ENCODE results near the gene DYRK1A.

The DYRK1A gene

DNA sequence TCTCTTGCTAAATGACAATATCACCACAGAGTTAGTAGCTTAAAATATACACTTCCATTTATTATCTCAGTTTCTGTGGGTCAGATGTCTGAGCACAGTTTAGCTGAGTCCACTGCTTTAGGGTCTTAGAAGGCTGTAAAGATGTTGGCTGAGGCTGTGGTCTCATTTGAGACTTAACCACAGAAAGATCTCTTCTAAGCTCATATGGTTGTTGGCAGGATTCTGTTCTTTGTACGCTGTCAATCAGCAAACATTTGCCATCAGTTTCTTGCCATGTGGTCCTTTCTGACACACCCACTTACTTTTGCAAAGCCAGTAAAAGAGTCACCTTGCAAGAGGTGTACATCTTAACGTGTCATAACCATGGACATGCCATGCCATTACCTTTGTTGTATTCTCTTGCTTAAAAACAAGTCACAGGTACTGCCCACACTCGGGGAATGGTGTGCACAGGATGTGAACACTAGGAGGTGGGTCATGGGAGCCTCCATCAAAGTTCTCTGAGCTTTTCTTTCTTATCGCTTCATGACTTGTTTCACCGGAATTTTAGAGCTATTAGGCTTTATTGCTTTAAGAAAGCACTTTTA is 18.7 kb downstream of the DYRK1A start:
- DNase-seq (ENCODE audit: low read depth in 2 of 2) = no peak

GRCh38 chr21:37386151-37386550 is 19.6 kb downstream of the DYRK1A start:
- no peak for DNase-seq (ENCODE audit: low read depth in 2 of 2)

DNA sequence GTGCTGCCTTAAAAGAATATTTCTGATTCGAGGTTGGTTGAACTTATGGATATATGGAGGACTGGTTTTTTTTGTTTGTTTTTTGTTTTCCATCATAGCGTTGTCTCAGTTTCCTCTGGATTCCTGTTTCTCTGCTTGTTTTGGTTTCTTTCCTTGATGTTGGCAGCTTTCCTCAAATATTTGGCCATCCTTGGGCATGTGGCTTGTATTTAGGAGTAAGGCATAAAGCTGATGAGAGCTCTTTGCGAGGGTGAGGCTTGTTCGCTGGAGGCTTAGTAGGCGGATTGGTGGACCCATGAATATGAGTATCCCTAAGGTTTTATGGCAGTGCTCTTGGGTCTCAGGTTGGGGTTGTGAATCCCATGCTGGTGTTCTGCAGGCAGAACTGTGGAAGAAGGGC is 22.9 kb downstream of the DYRK1A start:
- no peak for DNase-seq (ENCODE audit: low read depth in 2 of 2)

DNA sequence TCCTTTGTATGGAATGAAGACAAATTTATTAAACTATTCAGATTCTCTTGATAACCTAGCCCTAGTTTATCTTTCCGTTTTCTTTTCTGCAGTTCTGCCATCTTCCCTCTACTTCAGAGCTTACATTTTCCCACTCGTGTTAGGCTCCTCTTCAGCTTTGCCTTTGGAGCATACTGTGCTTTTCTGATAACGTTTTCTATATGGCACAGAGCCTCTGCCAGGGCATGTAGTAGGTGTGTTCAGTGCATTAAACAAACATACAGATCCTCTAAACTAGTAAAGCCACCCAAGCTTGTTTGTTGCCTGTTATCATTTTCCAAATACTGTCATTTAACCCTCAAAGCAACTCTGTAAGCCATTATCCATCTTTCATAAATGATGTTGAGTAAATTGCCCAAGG is 25.1 kb downstream of the DYRK1A start:
- DNase-seq (ENCODE audit: low read depth in 2 of 2) = no peak

GRCh38 chr21:37392441-37392840 is 25.9 kb downstream of the DYRK1A start:
- no peak for DNase-seq (ENCODE audit: low read depth in 2 of 2)

DNA sequence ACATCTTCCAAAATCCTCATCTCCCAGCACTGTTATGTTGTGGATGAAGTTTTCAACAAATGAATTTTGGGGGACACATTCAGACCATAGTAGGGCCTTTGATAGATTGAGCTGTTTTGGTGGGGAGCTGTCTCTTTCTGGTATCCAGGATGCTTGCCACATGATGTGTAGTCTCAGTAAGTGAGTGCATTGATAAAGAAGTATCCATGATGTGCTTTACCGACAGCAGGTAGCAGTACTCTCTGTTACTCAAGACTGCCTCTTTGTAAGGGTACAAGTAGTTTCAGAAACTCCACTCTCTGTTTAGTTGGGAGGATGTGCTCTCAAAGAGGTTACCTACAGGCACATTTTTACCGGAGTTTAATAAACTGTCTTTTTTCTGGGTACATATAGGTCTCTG is 26.5 kb downstream of the DYRK1A start:
- no peak for DNase-seq (ENCODE audit: low read depth in 2 of 2)

DNA sequence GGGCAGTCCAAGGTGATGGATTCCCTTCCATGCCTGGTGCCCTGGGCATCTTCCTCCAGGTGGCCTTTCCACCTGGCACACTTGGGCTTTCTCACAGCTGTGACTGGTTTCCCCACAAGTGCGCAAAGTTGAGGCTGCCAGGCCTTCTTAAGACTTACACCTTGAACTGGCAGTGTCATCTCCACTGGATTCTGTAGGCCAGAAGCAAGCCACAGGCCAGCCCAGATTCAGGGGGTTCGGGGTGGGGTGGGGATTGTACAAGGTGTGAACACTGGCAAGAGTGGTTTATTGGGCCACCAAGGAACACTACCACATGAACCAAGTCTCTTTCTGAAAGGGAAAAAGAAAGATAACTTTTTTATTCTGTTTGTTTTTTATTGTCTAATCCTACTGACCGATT is 27.2 kb downstream of the DYRK1A start:
- no peak for DNase-seq (ENCODE audit: low read depth in 2 of 2)

- DNase-seq (ENCODE audit: low read depth in 2 of 2) = no peak
Observed at GRCh38 chr21:37395961-37396360, 29.4 kb downstream of the DYRK1A start.

DNA sequence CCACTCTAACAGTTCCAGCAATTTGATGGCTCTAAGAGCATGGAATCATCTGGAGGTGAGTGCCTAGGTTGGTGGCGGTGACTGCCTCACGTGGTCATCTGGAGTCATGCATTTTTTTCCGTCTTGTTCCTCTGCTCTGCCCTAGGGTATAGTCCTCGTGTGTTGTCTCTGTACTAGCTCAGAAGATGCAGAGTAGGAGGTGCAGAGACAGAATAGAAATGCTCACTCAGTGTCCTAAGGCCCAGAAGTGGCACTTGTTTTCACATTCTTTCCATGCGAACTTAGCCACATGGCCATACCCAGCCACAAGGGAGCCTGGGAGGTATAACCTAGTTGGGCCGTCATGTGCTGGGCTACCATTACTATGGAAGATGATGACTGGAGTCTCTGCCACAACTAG is 30.3 kb downstream of the DYRK1A start:
- no peak for DNase-seq (ENCODE audit: low read depth in 2 of 2)

DNA sequence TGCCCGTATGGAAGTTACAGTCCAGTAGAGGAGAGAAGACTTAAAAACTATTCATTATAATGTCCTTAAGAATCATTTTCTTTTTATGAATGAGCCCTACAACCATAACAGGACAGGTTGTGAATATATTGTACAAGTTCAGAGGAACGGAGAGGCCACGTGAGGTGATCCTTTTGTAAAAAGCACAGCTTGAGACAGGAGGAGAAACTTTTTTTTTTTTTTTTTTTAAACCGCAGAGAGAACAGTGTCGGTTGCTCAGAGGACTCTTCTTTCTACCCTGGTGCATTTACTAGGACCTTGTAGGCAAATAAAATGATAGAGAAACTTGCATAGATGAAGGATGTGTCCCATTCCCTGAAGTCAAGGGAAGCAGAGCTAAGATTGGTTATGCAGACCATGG is 32.1 kb downstream of the DYRK1A start:
- DNase-seq (ENCODE audit: low read depth in 2 of 2) = no peak

- DNase-seq (ENCODE audit: low read depth in 2 of 2) = no peak
Observed at GRCh38 chr21:37402251-37402867, 35.8 kb downstream of the DYRK1A start.

DNA sequence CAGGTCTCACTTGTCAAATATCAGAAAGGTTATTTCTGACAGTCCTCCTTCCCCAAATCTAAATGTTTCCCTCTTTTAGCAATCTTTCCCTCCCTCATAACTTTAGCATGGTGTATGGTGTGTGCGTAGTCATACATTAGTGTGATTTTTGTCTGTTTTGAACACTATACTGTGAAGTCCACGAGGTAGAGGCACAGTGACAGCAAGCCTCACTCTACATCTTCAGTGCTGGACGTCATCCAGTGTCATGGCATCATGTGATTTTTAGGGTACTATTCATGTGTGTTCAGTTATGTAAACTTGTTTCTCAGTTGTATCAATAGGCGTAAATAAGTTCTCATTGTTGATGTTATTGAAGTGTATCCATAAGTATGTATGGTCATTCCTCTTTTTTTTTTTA is 39.1 kb downstream of the DYRK1A start:
- no peak for DNase-seq (ENCODE audit: low read depth in 2 of 2)

- no peak for DNase-seq (ENCODE audit: low read depth in 2 of 2)
Observed at GRCh38 chr21:37407719-37408420, 41.3 kb downstream of the DYRK1A start.

DNA sequence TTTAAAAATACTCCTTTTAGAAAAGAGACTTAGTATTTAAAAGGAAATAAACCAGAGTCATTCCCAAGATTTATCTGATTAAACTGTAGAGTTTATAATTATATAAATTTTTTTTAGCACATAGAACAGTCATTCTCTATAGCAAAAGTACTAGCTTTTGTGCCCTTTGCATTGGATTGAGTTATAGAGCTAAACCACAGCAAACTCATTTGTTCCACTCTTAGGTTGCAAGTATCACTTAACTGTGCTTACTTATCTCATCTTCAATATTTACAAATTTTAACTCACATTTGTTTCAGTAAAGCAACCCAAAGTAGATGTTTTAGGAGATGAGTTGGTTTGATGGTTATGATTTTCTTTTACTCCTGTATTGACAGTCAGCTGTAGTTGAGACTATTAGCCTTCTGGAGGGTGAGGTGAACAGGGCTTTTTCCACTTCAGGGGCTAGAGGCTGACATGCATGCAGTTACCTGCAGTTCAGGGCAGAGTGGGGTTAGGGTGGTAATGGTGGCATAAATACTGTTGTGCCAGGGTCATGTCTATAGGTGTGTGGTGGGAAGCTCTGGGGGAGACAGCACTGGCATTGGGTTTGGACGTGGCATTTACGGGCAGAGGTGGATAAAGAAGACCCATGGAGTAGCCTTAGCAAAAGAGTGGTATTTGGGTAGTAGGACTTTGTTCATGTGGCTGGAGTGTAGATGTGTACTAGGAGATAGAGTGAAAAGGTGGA is 42.1 kb downstream of the DYRK1A start:
- DNase-seq (ENCODE audit: low read depth in 2 of 2) = no peak

GRCh38 chr21:37410639-37411038 is 44.1 kb downstream of the DYRK1A start:
- no peak for DNase-seq (ENCODE audit: low read depth in 2 of 2)

GRCh38 chr21:37412603-37413360 is 46.2 kb downstream of the DYRK1A start:
- DNase-seq (ENCODE audit: low read depth in 2 of 2) = no peak

DNA sequence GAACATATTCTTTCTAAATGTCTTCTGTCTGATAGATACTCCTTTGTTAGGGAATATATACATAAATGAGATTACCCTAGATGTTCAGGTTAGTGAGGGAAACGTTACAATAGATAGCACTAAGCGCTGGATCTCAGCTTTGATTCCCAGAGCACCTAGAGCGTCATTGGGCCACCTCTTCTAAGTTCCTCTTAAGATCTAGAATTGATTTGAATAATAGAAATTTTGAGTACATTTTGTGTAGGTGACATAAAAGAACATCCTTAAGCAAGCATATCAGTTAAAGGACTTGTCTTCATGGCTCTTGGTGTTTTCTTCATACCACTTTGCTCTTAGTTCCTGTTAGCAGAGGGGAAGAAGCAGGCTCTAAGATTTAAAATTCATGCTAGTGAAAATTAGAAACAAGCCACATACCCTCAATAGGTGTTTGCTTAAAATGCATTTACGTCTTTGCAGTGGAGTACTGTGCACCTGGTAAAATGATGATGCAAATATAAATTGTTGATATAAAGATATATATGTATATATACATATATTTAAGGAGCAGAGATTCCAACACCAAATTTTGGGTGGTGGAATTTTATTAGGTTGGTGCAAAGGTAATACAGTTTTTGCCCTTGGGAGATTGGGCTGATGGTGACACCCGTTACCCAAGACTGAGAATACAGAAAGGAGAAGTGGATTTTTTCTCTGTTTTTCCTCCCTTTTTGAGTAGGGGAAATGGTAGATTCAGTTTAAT is 47.1 kb downstream of the DYRK1A start:
- DNase-seq (ENCODE audit: low read depth in 2 of 2) = no peak

GRCh38 chr21:37414292-37415253 is 48.0 kb downstream of the DYRK1A start:
- no peak for DNase-seq (ENCODE audit: low read depth in 2 of 2)

DNA sequence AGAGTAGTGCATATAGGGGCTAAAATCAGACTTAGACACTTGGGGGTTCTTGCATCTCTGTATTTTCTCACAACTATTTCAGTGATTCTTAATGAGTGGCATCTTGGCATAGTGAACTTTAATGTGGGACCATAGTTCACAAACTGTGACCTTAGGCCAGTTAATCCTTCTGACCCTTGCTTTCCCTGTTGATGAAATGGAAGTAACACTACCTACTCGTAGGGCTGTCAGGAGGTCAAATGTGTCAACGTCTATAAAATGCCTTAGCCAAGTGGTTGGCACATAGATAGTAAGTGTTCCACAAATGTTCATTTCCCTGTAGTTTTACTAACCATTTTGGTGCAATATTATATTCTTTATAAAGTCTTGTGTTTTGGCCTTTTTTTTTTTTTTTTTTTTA is 49.4 kb downstream of the DYRK1A start:
- DNase-seq (ENCODE audit: low read depth in 2 of 2) = no peak

DNA sequence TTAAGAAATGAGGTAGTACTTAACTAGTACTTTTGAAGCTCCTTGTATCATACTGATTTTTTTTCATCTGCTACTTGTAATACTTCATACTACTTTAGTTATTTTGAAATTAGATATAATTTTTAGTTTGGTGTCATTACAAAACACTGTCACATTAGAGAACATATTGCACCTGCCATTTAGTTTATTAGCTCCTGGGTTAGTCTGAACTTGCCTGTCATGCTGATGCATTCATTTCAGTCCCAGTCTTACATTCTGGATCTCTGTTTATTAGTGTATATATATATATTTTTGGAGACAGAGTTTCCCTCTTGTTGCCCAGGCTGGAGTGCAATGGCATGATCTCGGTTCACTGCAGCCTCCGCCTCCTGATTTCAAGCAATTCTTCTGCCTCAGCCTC is 50.3 kb downstream of the DYRK1A start:
- DNase-seq (ENCODE audit: low read depth in 2 of 2) = no peak

Measured in stimulated activated CD8-positive, alpha-beta memory T cell treated with anti-CD3 and anti-CD28 coated beads, Interleukin-15, amount 100 ng/mL, for 4 hours (primary cell).